Cardiac fibroblast (primary cell): ENCODE measurements around the gene L2HGDH.

Experiments used
- DNase-seq, 2 donors: peaks; one replicate each; pipeline versions ENCODE4 v3.0.0 to v3.0.0-alpha.2; 2010; ENCODE audit warnings: low read depth in 2 of 2
- H3K4me3 ChIP-seq, 2 donors: replicated peaks in 1 of 2; 1 replicate in 1 of 2; 2 replicates in 1 of 2; pipeline ENCODE4 v1.5.1; 2011; ENCODE audit warnings: low read depth in 2 of 2, low read length in 2 of 2, mild to moderate bottlenecking in 2 of 2, moderate library complexity in 1 of 2
- TF ChIP-seq, protein P1 (sequence below): IDR thresholded peaks from one replicate; pipeline ENCODE4 v1.5.1; 2011; ENCODE audit warnings: low read depth, mild to moderate bottlenecking, low read length, inconsistent platforms

The L2HGDH gene

DNA sequence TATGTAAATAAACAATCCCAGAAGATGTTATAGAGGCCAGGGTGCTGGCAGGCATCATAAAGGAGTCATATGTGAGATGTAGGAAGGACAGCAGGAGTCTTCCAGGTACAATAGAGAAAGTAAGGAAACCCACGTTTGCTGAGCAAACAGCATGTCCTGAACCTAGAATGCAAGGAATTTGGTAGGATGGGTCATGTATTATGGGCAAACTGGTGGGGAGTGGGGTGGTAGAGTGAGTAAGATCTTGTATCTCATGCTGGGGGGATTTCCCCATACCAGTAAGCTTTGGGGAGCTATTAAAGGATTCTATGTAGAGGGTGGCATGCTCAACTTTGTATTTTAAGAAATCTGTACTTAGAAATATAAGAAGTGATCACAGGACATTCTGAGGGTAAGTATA is 43.7 kb upstream of the L2HGDH start:
- DNase-seq = no peak
- TF ChIP-seq, protein P1, sequence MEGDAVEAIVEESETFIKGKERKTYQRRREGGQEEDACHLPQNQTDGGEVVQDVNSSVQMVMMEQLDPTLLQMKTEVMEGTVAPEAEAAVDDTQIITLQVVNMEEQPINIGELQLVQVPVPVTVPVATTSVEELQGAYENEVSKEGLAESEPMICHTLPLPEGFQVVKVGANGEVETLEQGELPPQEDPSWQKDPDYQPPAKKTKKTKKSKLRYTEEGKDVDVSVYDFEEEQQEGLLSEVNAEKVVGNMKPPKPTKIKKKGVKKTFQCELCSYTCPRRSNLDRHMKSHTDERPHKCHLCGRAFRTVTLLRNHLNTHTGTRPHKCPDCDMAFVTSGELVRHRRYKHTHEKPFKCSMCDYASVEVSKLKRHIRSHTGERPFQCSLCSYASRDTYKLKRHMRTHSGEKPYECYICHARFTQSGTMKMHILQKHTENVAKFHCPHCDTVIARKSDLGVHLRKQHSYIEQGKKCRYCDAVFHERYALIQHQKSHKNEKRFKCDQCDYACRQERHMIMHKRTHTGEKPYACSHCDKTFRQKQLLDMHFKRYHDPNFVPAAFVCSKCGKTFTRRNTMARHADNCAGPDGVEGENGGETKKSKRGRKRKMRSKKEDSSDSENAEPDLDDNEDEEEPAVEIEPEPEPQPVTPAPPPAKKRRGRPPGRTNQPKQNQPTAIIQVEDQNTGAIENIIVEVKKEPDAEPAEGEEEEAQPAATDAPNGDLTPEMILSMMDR = no peak

DNA sequence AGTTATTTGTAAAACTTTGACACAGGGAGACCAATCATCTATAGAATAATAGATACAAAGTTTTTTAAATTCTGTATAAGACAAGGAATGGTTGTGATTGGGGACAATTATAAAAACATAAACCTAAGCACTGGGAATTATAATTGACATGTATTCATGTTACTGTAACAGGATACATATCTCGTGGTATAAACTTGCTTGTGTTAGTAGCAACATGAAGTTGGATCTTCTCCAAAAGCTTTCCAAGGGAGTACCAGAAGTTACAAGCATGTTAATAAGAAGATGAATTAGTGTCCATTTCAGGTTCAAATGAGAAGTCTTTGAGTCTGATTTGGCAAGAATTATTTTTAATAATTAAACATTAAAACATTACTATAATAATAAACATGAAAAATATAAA is 42.5 kb upstream of the L2HGDH start:
- no peak overlapping the region for H3K4me3 ChIP-seq
- TF ChIP-seq, protein P1 = no peak
- peak in 1 of 2 donors; percentile 23 for DNase-seq

More for the DNA sequence above, 43.7 kb upstream of the L2HGDH start:
- H3K4me3 ChIP-seq = no peak overlapping the region

DNA sequence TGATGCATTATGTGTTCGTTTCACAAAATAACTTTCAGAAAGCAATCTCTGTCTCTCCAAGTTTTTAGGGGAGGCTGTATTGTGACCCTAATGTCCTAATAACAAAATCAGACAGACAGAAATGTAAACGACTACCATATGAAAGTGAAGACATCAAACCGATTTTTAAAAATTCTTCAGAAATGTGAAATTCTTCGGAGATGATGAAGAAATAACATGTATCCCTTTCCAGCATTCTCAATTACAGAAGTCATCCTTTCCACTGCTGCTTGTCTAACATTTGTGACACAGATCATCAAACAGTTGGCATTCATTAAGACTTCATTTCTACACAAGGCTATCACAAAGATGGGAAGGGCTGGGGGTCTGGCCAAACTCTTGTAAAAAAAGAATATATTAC is 41.1 kb upstream of the L2HGDH start:
- TF ChIP-seq, protein P1 = no peak
- DNase-seq = no peak
- H3K4me3 ChIP-seq = no peak overlapping the region

DNA sequence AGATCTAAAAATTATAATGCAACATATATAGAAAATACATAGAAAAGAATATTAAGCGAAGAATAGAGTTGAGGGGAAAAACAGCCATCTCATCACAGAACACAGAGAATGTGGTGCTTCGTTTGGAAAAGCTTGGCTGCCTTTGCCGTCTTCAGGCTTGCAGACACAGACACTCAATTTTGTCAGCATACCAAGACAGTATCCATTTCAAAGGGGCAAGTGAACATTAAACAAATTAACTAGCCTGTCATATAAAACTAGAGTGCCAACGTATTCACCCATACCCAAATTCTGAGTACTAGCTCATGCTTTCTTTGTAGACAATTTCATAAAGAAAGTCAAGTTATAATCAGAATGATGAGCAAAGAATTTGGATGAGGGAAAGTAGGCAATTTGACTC is 40.6 kb upstream of the L2HGDH start:
- H3K4me3 ChIP-seq = no peak overlapping the region
- TF ChIP-seq, protein P1 = no peak
- DNase-seq = no peak

DNA sequence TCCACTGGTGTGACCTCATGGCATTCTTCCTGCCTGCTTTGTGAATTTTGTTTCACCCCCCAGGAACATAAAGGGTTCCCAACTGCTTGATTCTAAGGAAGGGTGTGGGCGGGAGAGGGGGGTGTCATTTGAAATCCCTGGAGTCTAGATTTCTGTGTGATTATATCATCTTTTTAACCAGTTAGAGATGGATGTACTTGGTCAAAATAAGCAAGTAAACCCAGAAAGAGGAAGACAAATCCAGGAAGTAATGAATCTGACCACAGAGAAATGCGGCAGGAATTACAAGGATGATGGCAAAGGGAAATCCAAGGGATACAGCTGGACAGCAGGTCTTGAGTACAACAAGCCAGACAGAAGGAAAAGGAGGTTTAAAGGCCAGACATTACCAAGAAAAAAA is 38.9 kb upstream of the L2HGDH start:
- no peak overlapping the region for H3K4me3 ChIP-seq
- peak in 1 of 2 donors; percentile 36 for DNase-seq
- TF ChIP-seq, protein P1 = no peak

DNA sequence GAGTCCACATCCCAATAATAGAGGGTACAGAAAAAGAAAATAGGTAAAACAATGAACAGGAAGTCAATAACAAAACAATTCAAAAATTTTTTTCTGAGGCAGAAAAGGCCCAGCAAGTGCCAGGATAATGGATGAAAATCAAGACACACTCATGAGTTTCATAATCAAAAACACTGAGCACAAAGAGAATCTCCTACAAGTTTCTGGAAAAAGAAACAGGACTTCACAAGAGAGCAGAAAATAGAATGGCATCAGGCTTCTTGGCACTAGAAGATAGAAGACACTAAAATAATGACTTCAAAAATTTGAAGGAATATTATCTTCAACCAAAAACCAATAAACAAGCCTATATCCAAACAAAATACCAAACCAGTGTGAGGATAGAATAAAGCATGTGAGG is 36.9 kb upstream of the L2HGDH start:
- DNase-seq = no peak
- no peak overlapping the region for H3K4me3 ChIP-seq
- TF ChIP-seq, protein P1 = no peak

DNA sequence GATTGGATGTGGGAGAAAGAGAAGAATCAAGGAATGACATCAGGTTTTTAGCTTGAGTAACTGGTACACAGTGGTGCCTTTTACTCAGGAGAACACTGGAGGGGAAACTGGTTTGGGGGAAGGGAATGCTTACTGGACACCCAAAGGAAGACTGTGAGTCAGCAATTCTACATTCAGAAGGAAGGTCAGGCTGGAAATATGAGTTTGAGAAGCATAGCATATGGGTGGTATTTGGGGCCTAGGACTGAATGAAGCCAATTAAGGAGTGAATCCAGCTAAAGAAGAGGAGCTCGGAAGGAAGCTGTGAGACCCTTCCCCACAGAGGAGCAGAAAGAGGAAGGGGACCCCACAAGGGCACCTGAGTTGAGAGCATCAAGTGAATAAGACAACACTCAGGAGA is 35.5 kb upstream of the L2HGDH start:
- peak; percentile 73 to 75 for DNase-seq
- TF ChIP-seq, protein P1 = no peak
- no peak overlapping the region for H3K4me3 ChIP-seq
